ENCODE measurements around the gene DPEP2.

Gene DPEP2

GRCh38 chr16:67963292-67963661 lies 36.0 kb downstream of the DPEP2 start:
- Histone ChIP-seq H3K9me3 (ENCODE audit: control insufficient read depth, low read length) (no peaks in the 10 kb centered on the region), H3K9ac (ENCODE audit: low read length) (no peak overlapping the region), H3K27me3 (replicated peaks; ENCODE audit: control insufficient read depth, insufficient read depth, low read length) (no peaks in the 10 kb centered on the region), H3K4me3 (ENCODE audit: low read length) (no peak overlapping the region), H3K36me3 (ENCODE audit: control insufficient read depth, insufficient read depth, low read length, severe bottlenecking) (peaks cover 43% of the 10 kb centered on the region), H3K4me1 (ENCODE audit: control insufficient read depth, insufficient read depth, low read length) (peaks cover 76% of the 10 kb centered on the region)
- DNase-seq (ENCODE audit: low read depth), result no peak

- no peak for DNase-seq (ENCODE audit: low read depth)
- no peaks in the 10 kb centered on the region for H3K27me3 ChIP-seq (replicated peaks; ENCODE audit: control insufficient read depth, insufficient read depth, low read length)
- no peak overlapping the region for H3K4me3 ChIP-seq (ENCODE audit: low read length)
- peaks cover 54% of the 10 kb centered on the region for H3K36me3 ChIP-seq (ENCODE audit: control insufficient read depth, insufficient read depth, low read length, severe bottlenecking)
- no peaks in the 10 kb centered on the region for H3K9me3 ChIP-seq (ENCODE audit: control insufficient read depth, low read length)
- peaks cover 75% of the 10 kb centered on the region for H3K4me1 ChIP-seq (ENCODE audit: control insufficient read depth, insufficient read depth, low read length)
- no peak overlapping the region for H3K9ac ChIP-seq (ENCODE audit: low read length)
These were observed 37.1 kb downstream of the DPEP2 start for GRCh38 chr16:67962135-67962534.

- DNase-seq (ENCODE audit: low read depth), result no peak
- H3K4me1 ChIP-seq (ENCODE audit: control insufficient read depth, insufficient read depth, low read length), result peaks cover 70% of the 10 kb centered on the region
- no peaks in the 10 kb centered on the region for H3K27me3 ChIP-seq (replicated peaks; ENCODE audit: control insufficient read depth, insufficient read depth, low read length)
- H3K4me3 ChIP-seq (ENCODE audit: low read length), result no peak overlapping the region
- H3K36me3 ChIP-seq (ENCODE audit: control insufficient read depth, insufficient read depth, low read length, severe bottlenecking), result peaks cover 54% of the 10 kb centered on the region
- H3K9me3 ChIP-seq (ENCODE audit: control insufficient read depth, low read length), result no peaks in the 10 kb centered on the region
- no peak overlapping the region for H3K9ac ChIP-seq (ENCODE audit: low read length)
These were observed 37.7 kb downstream of the DPEP2 start for GRCh38 chr16:67961551-67961957.

GRCh38 chr16:67959536-67960329 lies 39.6 kb downstream of the DPEP2 start:
- H3K9ac ChIP-seq (ENCODE audit: low read length), result peak overlapping the region; percentile 81
- peaks cover 65% of the 10 kb centered on the region for H3K36me3 ChIP-seq (ENCODE audit: control insufficient read depth, insufficient read depth, low read length, severe bottlenecking)
- H3K4me1 ChIP-seq (ENCODE audit: control insufficient read depth, insufficient read depth, low read length), result peaks cover 56% of the 10 kb centered on the region
- peak overlapping the region; percentile 63 for H3K4me3 ChIP-seq (ENCODE audit: low read length)
- no peaks in the 10 kb centered on the region for H3K27me3 ChIP-seq (replicated peaks; ENCODE audit: control insufficient read depth, insufficient read depth, low read length)
- no peaks in the 10 kb centered on the region for H3K9me3 ChIP-seq (ENCODE audit: control insufficient read depth, low read length)
- DNase-seq (ENCODE audit: low read depth), result peak; percentile 66

GRCh38 chr16:67957622-67958021 lies 41.7 kb downstream of the DPEP2 start:
- Histone ChIP-seq H3K9me3 (ENCODE audit: control insufficient read depth, low read length) (no peaks in the 10 kb centered on the region), H3K4me1 (ENCODE audit: control insufficient read depth, insufficient read depth, low read length) (peaks cover 43% of the 10 kb centered on the region), H3K4me3 (ENCODE audit: low read length) (no peak overlapping the region), H3K9ac (ENCODE audit: low read length) (no peak overlapping the region), H3K27me3 (replicated peaks; ENCODE audit: control insufficient read depth, insufficient read depth, low read length) (no peaks in the 10 kb centered on the region), H3K36me3 (ENCODE audit: control insufficient read depth, insufficient read depth, low read length, severe bottlenecking) (peaks cover 77% of the 10 kb centered on the region)
- DNase-seq (ENCODE audit: low read depth), result no peak

- H3K27me3 ChIP-seq (replicated peaks; ENCODE audit: control insufficient read depth, insufficient read depth, low read length), result no peaks in the 10 kb centered on the region
- DNase-seq (ENCODE audit: low read depth), result no peak
- no peak overlapping the region for H3K4me3 ChIP-seq (ENCODE audit: low read length)
- H3K9me3 ChIP-seq (ENCODE audit: control insufficient read depth, low read length), result no peaks in the 10 kb centered on the region
- peaks cover 78% of the 10 kb centered on the region for H3K36me3 ChIP-seq (ENCODE audit: control insufficient read depth, insufficient read depth, low read length, severe bottlenecking)
- H3K9ac ChIP-seq (ENCODE audit: low read length), result peak overlapping the region; percentile 24
- H3K4me1 ChIP-seq (ENCODE audit: control insufficient read depth, insufficient read depth, low read length), result peaks cover 36% of the 10 kb centered on the region
These were observed 44.7 kb downstream of the DPEP2 start for GRCh38 chr16:67954421-67955196.

- Histone ChIP-seq H3K9me3 (ENCODE audit: control insufficient read depth, low read length) (no peaks in the 10 kb centered on the region), H3K27me3 (replicated peaks; ENCODE audit: control insufficient read depth, insufficient read depth, low read length) (no peaks in the 10 kb centered on the region), H3K36me3 (ENCODE audit: control insufficient read depth, insufficient read depth, low read length, severe bottlenecking) (peaks cover 79% of the 10 kb centered on the region), H3K4me3 (ENCODE audit: low read length) (no peak overlapping the region), H3K4me1 (ENCODE audit: control insufficient read depth, insufficient read depth, low read length) (peaks cover 28% of the 10 kb centered on the region), H3K9ac (ENCODE audit: low read length) (no peak overlapping the region)
- no peak for DNase-seq (ENCODE audit: low read depth)
These were observed 45.5 kb downstream of the DPEP2 start for GRCh38 chr16:67953641-67954375.

- Histone ChIP-seq H3K27me3 (replicated peaks; ENCODE audit: control insufficient read depth, insufficient read depth, low read length) (no peaks in the 10 kb centered on the region), H3K9ac (ENCODE audit: low read length) (peak overlapping the region; percentile 22), H3K4me1 (ENCODE audit: control insufficient read depth, insufficient read depth, low read length) (peaks cover 21% of the 10 kb centered on the region), H3K36me3 (ENCODE audit: control insufficient read depth, insufficient read depth, low read length, severe bottlenecking) (peaks cover 87% of the 10 kb centered on the region), H3K4me3 (ENCODE audit: low read length) (no peak overlapping the region), H3K9me3 (ENCODE audit: control insufficient read depth, low read length) (no peaks in the 10 kb centered on the region)
- DNase-seq (ENCODE audit: low read depth), result no peak
These were observed 47.8 kb downstream of the DPEP2 start for GRCh38 chr16:67951485-67951884.

- Histone ChIP-seq H3K9me3 (ENCODE audit: control insufficient read depth, low read length) (no peaks in the 10 kb centered on the region), H3K36me3 (ENCODE audit: control insufficient read depth, insufficient read depth, low read length, severe bottlenecking) (peaks cover 93% of the 10 kb centered on the region), H3K27me3 (replicated peaks; ENCODE audit: control insufficient read depth, insufficient read depth, low read length) (no peaks in the 10 kb centered on the region), H3K4me3 (ENCODE audit: low read length) (no peak overlapping the region), H3K4me1 (ENCODE audit: control insufficient read depth, insufficient read depth, low read length) (peaks cover 24% of the 10 kb centered on the region), H3K9ac (ENCODE audit: low read length) (no peak overlapping the region)
- no peak for DNase-seq (ENCODE audit: low read depth)
These were observed 48.9 kb downstream of the DPEP2 start for GRCh38 chr16:67950335-67950843.

GRCh38 chr16:67949645-67950044 lies 49.6 kb downstream of the DPEP2 start:
- Histone ChIP-seq H3K9ac (ENCODE audit: low read length) (no peak overlapping the region), H3K9me3 (ENCODE audit: control insufficient read depth, low read length) (no peaks in the 10 kb centered on the region), H3K36me3 (ENCODE audit: control insufficient read depth, insufficient read depth, low read length, severe bottlenecking) (peaks cover 93% of the 10 kb centered on the region), H3K4me3 (ENCODE audit: low read length) (no peak overlapping the region), H3K4me1 (ENCODE audit: control insufficient read depth, insufficient read depth, low read length) (peaks cover 28% of the 10 kb centered on the region), H3K27me3 (replicated peaks; ENCODE audit: control insufficient read depth, insufficient read depth, low read length) (no peaks in the 10 kb centered on the region)
- DNase-seq (ENCODE audit: low read depth), result no peak

GRCh38 chr16:67948015-67948414 lies 51.3 kb downstream of the DPEP2 start:
- peaks cover 85% of the 10 kb centered on the region for H3K36me3 ChIP-seq (ENCODE audit: control insufficient read depth, insufficient read depth, low read length, severe bottlenecking)
- H3K9ac ChIP-seq (ENCODE audit: low read length), result no peak overlapping the region
- peaks cover 36% of the 10 kb centered on the region for H3K4me1 ChIP-seq (ENCODE audit: control insufficient read depth, insufficient read depth, low read length)
- no peak overlapping the region for H3K4me3 ChIP-seq (ENCODE audit: low read length)
- no peaks in the 10 kb centered on the region for H3K9me3 ChIP-seq (ENCODE audit: control insufficient read depth, low read length)
- H3K27me3 ChIP-seq (replicated peaks; ENCODE audit: control insufficient read depth, insufficient read depth, low read length), result no peaks in the 10 kb centered on the region
- no peak for DNase-seq (ENCODE audit: low read depth)

All from adipocyte (in vitro differentiated cells).